ENCODE results near the gene SPATS1.

The SPATS1 gene

GRCh38 chr6:44304282-44305199, 37.9 kb upstream of the SPATS1 start:
- TF ChIP-seq GATA2 (IDR thresholded peaks at IDR 0.05; ENCODE audit: low read depth, low read length): no peak
- TF ChIP-seq GATA3 (IDR thresholded peaks at IDR 0.05; ENCODE audit: low read depth, low read length): no peak

GRCh38 chr6:44305200-44305725, 37.2 kb upstream of the SPATS1 start:
- TF ChIP-seq GATA2 (IDR thresholded peaks at IDR 0.05; ENCODE audit: low read depth, low read length): no peak
- no peak for TF ChIP-seq GATA3 (IDR thresholded peaks at IDR 0.05; ENCODE audit: low read depth, low read length)

GRCh38 chr6:44306710-44307109, 35.7 kb upstream of the SPATS1 start:
- TF ChIP-seq GATA3 (IDR thresholded peaks at IDR 0.05; ENCODE audit: low read depth, low read length) (no peak), GATA2 (IDR thresholded peaks at IDR 0.05; ENCODE audit: low read depth, low read length) (no peak)

GRCh38 chr6:44307217-44307616, 35.2 kb upstream of the SPATS1 start:
- TF ChIP-seq GATA2 (IDR thresholded peaks at IDR 0.05; ENCODE audit: low read depth, low read length) (no peak), GATA3 (IDR thresholded peaks at IDR 0.05; ENCODE audit: low read depth, low read length) (no peak)

- no peak for TF ChIP-seq GATA2 (IDR thresholded peaks at IDR 0.05; ENCODE audit: low read depth, low read length)
- no peak for TF ChIP-seq GATA3 (IDR thresholded peaks at IDR 0.05; ENCODE audit: low read depth, low read length)
Observed at GRCh38 chr6:44309092-44309491, 33.4 kb upstream of the SPATS1 start.

GRCh38 chr6:44309631-44310030, 32.8 kb upstream of the SPATS1 start:
- TF ChIP-seq GATA3 (IDR thresholded peaks at IDR 0.05; ENCODE audit: low read depth, low read length): no peak
- no peak for TF ChIP-seq GATA2 (IDR thresholded peaks at IDR 0.05; ENCODE audit: low read depth, low read length)

GRCh38 chr6:44310241-44310640, 32.2 kb upstream of the SPATS1 start:
- TF ChIP-seq GATA2 (IDR thresholded peaks at IDR 0.05; ENCODE audit: low read depth, low read length): no peak
- TF ChIP-seq GATA3 (IDR thresholded peaks at IDR 0.05; ENCODE audit: low read depth, low read length): no peak

- TF ChIP-seq GATA2 (IDR thresholded peaks at IDR 0.05; ENCODE audit: low read depth, low read length) (no peak), GATA3 (IDR thresholded peaks at IDR 0.05; ENCODE audit: low read depth, low read length) (no peak)
Observed at GRCh38 chr6:44311304-44311703, 31.1 kb upstream of the SPATS1 start.

GRCh38 chr6:44311767-44312166, 30.7 kb upstream of the SPATS1 start:
- TF ChIP-seq GATA3 (IDR thresholded peaks at IDR 0.05; ENCODE audit: low read depth, low read length): no peak
- TF ChIP-seq GATA2 (IDR thresholded peaks at IDR 0.05; ENCODE audit: low read depth, low read length): no peak

GRCh38 chr6:44312901-44313788, 29.3 kb upstream of the SPATS1 start, which contains the start of gene AARS2:
AARS2 (minus strand) TSS chr6:44313347; CDS start chr6:44313323, 24 bp downstream.
- TF ChIP-seq GATA2 (IDR thresholded peaks at IDR 0.05; ENCODE audit: low read depth, low read length) (0 out of 2 replicates have a peak, but pooled peaks have one; percentile 25), GATA3 (IDR thresholded peaks at IDR 0.05; ENCODE audit: low read depth, low read length) (no peak)

GRCh38 chr6:44315516-44315915, 26.9 kb upstream of the SPATS1 start:
- TF ChIP-seq GATA2 (IDR thresholded peaks at IDR 0.05; ENCODE audit: low read depth, low read length) (no peak), GATA3 (IDR thresholded peaks at IDR 0.05; ENCODE audit: low read depth, low read length) (no peak)

- TF ChIP-seq GATA3 (IDR thresholded peaks at IDR 0.05; ENCODE audit: low read depth, low read length) (no peak), GATA2 (IDR thresholded peaks at IDR 0.05; ENCODE audit: low read depth, low read length) (no peak)
Observed at GRCh38 chr6:44315951-44316350, 26.5 kb upstream of the SPATS1 start.

- TF ChIP-seq GATA3 (IDR thresholded peaks at IDR 0.05; ENCODE audit: low read depth, low read length) (no peak), GATA2 (IDR thresholded peaks at IDR 0.05; ENCODE audit: low read depth, low read length) (no peak)
Observed at GRCh38 chr6:44316481-44316880, 26.0 kb upstream of the SPATS1 start.

- TF ChIP-seq GATA3 (IDR thresholded peaks at IDR 0.05; ENCODE audit: low read depth, low read length) (no peak), GATA2 (IDR thresholded peaks at IDR 0.05; ENCODE audit: low read depth, low read length) (no peak)
Observed at GRCh38 chr6:44321210-44321609, 21.2 kb upstream of the SPATS1 start.
